Activated naive CD4-positive, alpha-beta T cell treated with Interleukin-2 at 50 U/mL for 16 hours (primary cell): ENCODE data around the gene SPDYE1.

Source experiments
- DNase-seq: peaks from one replicate; pipeline ENCODE4 v3.0.0-alpha.2; 2020

The SPDYE1 gene

DNA sequence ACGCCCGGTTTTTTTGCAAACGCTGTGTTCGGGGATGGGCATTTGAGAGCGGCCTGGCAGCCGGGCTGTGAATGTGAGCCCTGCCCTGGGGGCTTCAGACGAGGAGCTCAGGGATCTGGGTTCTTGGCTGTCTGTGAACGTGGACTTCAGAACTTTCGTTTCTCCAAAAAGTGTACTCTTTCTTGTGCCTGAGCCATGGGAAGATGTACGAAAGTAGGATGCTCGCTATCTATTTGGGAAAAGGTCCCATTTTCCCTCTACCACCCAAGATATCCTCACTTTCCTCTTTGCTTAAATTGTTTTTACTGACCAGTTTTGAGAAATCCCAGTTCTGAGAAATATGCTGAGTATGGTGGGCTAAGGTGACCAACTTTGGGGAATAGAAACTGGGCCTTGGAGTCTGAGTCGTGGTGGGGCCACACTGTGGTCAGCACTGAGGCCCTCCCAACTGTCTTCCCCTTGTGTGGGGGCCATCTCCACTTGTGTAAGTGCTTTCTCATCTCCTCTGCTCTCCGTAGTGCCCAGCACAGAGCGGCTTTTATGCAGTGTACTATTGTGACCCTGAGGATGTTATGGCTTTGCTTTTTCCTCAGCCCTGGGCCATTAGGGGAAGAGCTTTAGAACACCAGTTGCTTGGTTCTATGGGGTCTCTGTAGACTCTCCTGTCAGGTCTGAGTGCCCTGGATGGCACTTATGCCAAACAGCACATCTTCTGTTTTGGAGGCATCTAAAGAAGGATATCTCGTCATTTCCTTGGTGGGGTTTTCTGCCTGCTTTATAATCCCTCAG, 47.7 kb downstream of the SPDYE1 start:
- no peak for DNase-seq

DNA sequence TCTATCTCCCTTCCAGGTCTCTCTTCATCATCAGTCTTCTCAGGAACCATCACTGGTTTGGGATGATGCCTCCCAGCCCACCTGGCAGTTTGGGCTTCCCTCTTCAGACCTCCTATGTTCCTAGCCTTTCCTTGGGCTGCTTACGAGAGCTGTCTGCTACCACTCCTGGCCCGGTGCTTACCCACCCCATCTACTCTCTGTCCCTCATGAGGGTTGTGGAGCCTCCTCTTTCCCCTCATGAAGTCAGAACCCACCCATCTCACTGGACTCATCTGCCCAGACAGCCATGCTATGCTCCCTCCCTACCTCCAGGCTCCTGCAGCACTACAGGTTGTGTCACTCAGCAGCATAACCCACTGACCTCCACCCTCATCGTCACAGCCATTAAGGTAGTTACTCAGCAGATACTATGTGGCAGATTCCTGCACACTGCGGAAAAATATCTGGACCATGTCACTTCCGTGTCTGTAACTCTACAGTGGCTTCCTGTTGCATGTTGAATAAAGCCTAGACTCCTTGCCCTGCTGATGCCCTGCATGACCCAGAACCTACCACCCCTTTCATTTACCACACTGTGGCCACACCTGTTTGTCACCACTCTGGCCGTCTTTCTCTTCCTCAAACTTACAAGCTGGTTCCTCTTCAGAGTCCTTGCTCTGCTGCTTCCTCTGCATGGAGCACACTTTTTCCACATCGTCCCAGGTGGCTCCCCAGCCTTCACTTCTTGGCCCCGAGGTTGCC, 48.8 kb downstream of the SPDYE1 start:
- no peak for DNase-seq

DNA sequence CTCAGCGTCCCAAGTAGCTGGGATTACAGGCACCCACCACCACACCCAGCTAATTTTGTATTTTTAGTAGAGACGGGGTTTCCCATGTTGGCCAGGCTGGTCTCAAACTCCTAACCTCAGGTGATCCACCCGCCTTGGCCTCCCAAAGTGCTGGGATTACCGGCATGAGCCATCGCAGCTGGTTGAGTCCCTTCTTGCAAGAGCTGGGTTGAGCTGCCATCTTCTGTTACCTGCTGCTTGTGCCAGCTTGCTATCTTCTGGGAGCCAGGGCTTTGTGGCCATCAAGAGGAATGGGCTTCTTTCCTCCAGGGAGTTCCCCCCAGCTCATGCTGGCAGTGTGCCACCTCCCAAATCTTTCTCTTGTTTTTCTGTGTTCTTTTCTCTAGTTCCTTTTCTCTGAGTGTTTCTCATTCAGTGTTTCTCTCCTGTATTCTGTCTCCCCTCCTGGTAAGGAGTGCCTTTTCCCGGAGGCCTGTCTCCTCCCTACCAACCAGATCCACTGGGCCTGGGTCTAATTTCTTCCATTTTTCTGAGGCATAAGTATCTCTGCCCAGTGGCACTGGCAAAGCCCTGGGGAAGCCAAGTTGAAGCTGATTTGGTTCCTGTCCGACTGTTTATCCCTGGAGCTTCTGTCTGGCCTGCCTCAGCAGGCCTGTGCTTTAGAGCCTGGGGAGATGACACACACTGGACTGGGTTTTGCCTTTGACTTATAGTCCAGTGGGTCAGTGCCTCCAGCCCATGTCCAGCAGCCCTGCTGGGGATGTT, 50.5 kb downstream of the SPDYE1 start:
- DNase-seq, result no peak

DNA sequence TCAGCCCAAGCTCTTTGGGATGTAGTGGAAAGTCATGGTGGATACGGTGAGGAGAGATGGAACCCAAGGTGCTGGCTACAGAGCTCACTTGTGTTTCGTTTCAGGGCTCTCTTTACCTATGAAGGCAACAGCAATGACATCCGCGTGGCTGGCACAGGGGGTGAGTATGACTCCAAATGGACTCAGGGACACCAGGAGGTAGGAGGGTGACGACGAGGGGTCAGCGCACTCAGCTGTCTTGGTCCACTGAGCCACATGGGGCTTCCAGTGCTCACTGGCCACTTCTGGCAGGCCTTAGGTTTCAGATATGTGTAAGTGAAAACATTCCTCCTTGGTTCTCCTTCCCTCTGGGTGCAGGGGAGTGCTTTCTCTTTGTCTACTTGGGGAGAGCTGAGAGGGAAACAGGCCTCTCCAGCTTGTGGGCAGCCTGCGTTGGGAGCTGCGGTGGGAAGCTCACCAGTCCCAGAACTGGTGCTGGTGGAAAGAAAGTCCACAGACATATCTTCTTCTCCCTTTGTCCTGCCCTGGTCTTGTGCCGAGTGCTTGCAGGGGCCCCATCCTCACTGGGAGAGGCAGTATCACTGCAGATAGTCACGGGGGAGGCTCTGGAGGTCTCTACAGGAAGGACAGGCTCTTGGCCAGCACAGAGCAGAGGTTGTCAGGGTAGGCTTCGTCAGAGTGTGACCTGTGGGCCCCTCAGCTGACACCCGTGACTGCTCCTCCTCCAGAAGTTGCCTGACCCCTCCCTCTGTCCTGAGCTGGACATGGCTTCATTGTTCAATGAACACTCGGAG, 52.6 kb downstream of the SPDYE1 start:
- no peak for DNase-seq

DNA sequence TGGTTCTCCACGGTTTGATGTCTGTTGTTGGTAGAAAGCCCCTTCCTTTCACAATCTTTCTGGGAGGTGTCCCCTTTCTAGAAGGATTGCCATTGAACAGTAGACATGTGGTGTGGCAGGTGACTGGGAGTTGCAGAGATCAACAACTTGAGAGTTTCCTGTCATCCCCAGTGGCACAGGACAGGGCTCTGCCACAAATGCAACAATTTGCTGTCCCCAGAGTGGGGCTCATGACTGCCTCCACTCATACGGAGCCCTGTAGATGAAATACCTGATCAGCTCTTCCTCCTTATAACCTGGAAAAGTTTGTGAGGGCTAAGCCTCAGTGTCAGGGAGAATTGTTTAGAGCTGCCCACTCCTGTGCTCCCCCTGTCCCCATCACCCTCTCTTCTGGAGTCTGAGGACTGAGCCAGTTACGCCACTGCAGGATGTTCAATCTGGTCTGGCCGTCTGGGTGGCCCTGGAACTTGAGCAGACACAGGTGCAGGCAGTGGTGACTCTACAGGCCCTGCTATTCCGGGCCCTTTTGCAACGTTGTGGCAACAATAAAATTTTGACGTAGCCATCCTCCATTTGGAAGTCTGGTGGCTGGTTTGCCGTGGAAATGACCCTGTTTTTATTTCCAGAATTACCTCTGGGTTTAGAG, 53.3 kb downstream of the SPDYE1 start:
- no peak for DNase-seq

DNA sequence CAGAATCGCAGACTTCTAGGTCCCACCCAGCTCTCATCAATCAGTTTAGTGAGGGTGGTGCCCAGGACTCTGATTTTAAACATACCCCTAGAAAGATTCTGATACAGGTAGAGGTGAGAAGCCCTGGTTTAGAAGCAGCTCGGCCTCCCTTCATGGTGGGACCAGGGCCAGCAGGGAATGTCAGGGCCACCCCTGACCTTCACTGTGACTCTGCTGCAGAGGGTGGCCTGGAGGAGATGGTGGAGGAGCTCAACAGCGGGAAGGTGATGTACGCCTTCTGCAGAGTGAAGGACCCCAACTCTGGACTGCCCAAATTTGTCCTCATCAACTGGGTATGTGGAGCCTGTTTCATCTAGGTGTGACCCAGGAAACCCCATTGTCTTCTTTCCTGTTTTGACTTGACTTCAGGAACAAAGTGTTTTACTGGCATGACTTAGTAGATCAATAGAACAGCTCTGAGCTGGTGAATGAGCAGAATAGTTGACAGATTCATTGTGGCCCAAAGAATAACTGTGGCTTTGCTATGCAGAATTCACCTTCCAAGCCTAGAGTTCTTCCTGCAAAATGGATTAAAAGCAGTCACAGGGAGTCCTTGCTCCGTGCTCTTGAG, 54.0 kb downstream of the SPDYE1 start:
- DNase-seq, result no peak

DNA sequence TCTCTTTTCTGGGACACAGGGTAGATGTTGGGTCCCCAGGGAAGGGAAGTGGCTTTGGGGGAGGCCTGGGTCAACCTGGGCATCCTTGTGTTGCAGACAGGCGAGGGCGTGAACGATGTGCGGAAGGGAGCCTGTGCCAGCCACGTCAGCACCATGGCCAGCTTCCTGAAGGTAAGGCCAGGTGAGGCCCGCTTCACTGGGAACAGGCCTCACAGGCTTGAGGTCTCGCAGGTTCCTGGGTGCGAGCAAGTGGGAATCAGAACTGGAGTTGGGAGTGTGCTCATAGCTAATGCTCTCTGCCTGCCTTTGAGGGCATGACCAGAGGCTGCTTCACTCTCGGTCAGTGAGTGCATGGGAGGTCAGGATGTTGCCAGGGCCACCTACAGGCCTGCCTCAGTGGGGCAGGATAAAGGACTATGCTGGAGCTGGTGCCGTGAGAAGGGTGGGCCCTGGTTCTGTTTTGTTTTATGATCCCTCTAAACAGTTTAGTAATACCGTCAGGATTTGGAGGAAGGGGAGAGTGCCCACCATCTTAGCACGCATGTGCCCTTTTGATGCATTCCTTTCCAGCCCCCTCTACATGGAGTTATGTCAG, 55.2 kb downstream of the SPDYE1 start:
- no peak for DNase-seq

DNA sequence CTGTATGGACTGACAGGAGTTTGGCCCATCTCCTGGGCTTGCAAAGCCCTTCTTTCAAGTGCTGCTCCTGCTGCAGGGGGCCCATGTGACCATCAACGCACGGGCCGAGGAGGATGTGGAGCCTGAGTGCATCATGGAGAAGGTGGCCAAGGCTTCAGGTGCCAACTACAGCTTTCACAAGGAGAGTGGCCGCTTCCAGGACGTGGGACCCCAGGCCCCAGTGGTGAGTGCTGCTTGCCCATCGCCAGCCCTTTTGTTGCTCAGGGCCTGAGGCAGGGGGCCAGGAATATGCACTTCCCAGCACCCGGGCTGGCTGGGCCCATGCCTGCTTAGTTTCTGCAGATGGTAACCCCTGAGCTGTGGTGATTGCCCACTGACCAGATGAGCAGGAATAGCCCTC, 59.0 kb downstream of the SPDYE1 start:
- DNase-seq, result no peak

DNA sequence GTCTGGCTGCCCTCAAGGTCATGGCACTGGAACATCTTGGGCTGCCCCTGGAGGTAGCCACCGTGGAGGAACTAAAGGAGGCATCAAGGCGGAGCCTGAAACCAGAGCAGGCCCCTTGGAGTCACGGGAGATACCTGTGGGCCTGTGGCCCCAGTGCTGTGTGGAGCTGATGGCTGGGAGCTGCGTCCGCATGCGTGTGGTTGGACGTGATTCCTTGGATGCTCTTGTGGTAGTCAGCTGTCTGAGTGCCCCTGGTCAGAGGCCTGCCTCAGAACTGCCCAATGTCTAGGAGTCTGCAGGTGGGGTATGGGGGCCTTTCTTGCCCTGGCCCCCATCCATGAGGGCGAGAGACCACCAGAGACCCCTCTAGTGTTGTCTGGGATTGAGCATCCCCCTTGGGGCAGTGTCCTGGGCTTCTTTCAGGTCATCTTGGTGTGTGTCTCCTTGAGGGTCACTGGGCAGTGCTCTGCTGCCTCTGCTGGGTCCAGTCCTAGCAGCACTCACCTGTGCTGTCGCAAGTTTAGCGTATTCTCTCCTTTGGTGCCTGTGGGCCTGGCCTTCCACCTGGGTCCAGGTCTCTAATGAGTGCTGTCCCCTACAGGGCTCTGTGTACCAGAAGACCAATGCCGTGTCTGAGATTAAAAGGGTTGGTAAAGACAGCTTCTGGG, 59.6 kb downstream of the SPDYE1 start:
- no peak for DNase-seq

DNA sequence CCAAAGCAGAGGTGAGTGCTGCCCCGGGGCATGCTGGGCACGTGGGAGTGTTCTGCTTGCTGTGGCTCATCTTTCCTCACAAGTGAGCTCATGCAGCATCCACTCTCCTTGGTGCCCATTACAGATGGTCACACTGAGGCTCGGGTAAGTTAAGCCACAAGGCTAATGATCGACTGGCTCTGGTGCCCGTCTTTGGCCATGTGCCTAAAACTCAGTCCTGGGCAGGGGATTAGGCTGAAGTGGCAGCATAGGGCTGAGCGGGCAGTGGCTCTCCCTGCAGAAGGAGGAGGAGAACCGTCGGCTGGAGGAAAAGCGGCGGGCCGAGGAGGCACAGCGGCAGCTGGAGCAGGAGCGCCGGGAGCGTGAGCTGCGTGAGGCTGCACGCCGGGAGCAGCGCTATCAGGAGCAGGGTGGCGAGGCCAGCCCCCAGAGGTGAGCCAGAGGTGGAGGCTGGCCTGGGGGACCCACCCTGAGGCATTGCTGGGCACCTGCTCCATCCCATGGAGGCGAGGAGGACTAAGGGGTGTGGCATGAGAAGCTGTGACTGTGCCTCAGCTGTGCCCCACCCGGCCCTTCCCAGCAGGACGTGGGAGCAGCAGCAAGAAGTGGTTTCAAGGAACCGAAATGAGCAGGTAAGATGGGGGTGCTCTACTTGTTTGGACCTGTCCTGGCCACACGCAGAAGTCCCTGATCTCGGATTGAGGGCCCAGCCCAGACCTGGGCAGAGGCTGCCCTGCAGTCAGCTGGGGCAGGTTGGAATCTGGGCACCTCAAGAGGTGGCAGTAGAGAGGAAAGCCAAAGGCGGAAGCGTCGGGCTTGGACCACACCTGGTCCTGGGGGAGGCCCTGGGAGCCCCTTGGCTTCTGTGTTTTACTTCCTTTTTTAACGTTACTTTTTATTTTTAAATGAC, 60.4 kb downstream of the SPDYE1 start:
- no peak for DNase-seq

DNA sequence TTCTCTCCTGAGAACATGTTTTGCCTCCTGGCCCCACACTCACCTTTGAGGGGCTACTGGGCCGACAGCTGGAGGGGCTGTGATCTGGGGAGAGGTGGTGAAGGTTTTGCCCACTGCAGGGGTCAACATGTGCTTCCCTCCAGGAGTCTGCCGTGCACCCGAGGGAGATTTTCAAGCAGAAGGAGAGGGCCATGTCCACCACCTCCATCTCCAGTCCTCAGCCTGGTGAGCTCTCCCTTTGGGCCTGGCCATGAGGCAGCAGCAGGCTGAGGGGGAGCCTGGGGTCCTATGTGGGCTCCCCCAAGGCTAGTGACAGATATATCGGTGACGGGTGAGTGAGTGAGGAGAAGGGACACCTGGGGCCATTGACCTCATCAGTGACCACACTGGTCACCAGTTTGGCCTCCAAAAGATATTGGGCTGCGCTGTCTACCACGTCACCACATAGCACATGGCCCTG, 61.1 kb downstream of the SPDYE1 start:
- no peak for DNase-seq

DNA sequence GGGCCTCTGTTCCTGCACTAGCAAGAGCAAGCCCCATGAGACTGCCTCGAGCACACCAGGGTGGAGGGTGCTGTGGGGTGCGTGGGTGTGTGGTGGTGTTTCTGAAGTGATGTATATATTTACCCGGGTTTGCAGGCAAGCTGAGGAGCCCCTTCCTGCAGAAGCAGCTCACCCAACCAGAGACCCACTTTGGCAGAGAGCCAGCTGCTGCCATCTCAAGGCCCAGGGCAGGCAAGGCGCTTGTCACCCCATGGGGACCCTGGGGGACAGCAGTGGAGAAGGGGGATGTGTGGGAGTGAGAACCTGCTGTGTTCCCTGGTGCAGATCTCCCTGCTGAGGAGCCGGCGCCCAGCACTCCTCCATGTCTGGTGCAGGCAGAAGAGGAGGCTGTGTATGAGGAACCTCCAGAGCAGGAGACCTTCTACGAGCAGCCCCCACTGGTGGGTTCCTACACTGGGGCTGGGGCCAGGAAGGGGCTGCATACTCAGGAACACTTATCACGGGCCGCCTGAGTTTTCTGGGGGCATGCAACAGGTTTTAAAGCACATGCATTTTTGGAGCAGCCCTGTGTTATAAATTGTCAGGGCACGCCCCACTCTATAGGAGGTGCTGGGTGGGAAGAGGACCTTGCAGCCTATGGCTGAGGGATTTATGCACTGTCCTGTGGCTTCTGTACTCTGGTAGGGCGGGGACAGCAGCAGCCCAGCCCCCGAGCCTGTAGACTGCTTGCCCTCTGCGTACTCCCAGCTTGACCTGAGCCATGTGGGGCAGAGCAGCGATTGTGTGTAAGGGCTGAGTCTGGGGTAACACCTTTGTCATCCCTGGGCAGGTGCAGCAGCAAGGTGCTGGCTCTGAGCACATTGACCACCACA, 61.8 kb downstream of the SPDYE1 start:
- no peak for DNase-seq
